H1 (cell line): ENCODE measurements around the gene EMX2. TPM values are rescaled to one million over a fixed set of nuclear protein-coding genes. Genes with fewer than 3 reads are reported as not detected.

Experiments
- CTCF ChIA-PET: fragments of 300-600 bp; sonication (Branson Sonifier 250); formaldehyde crosslinking; loops from one replicate; lab custom pipeline; 2021; ENCODE audit not compliant: partially characterized antibody; lab: Charles Lee
- POLR2A ChIA-PET: fragments of 300-600 bp; sonication (Branson Sonifier 250); formaldehyde crosslinking; loops from one replicate; lab custom pipeline; 2021; ENCODE audit warnings: inconsistent platforms; ENCODE audit not compliant: partially characterized antibody; lab: Charles Lee
- DNase-seq, 2 experiments: peaks; one replicate each; pipeline versions ENCODE4 v3.0.0 to v3.0.0-alpha.2; 2010 to 2022; ENCODE audit warnings: low spot score in 2 of 2, low read depth in 1 of 2, mixed read lengths in 1 of 2
- FAIRE-seq: peaks from 2 replicates; lab custom pipeline; 2011; peaks lifted over from hg19 to GRCh38; lab: Jason Lieb, UNC
- H2AFZ ChIP-seq: 2 replicates; pipeline ENCODE4 v1.8.1; 2012; ENCODE audit warnings: low read length, inconsistent platforms
- H2AK5ac ChIP-seq: 2 replicates; pipeline ENCODE4 v1.6.1; 2013; ENCODE audit warnings: low read depth, low read length
- H2BK120ac ChIP-seq: replicated peaks from 2 replicates; pipeline ENCODE3; 2013; ENCODE audit warnings: low read depth, low read length, inconsistent platforms
- H2BK12ac ChIP-seq: 2 replicates; pipeline ENCODE4 v1.6.1; 2013; ENCODE audit warnings: low read depth, low read length
- H2BK15ac ChIP-seq: 2 replicates; pipeline ENCODE4 v1.6.1; 2013; ENCODE audit warnings: low read length
- H2BK20ac ChIP-seq: 2 replicates; pipeline ENCODE4 v1.6.1; 2013; ENCODE audit warnings: low read length
- H2BK5ac ChIP-seq: 2 replicates; pipeline ENCODE4 v1.6.1; 2013; ENCODE audit warnings: low read depth, low read length
- H3K14ac ChIP-seq: 2 replicates; pipeline ENCODE4 v1.6.1; 2013; ENCODE audit warnings: inconsistent platforms; ENCODE audit not compliant: insufficient read length
- H3K18ac ChIP-seq: 2 replicates; pipeline ENCODE4 v1.6.1; 2013; ENCODE audit warnings: low read length; ENCODE audit errors: extremely low read depth
- H3K23ac ChIP-seq: 2 replicates; pipeline ENCODE4 v1.6.1; 2013; ENCODE audit warnings: inconsistent platforms; ENCODE audit not compliant: insufficient read length
- H3K23me2 ChIP-seq: 2 replicates; pipeline ENCODE4 v1.6.1; 2013; ENCODE audit warnings: low read depth, low read length
- H3K27ac ChIP-seq: 2 replicates; pipeline ENCODE4 v1.6.1; 2011; ENCODE audit warnings: low read depth, low read length, inconsistent platforms
- H3K27me3 ChIP-seq, 4 experiments: replicated peaks in 1 of 4; 1 replicate in 1 of 4; 2 replicates in 3 of 4; pipeline versions ENCODE4 v1.6.1 to v1.8.1; 2011 to 2013; ENCODE audit warnings: low read length in 3 of 4, mild to moderate bottlenecking in 3 of 4, inconsistent platforms in 2 of 4, mixed read lengths in 2 of 4, moderate library complexity in 1 of 4; ENCODE audit not compliant: control insufficient read depth in 3 of 4, insufficient read depth in 3 of 4; ENCODE audit errors: extremely low read depth in 1 of 4
- H3K36me3 ChIP-seq, 4 experiments: 2 replicates each; pipeline versions ENCODE4 v1.6.1 to v1.8.1; 2011 to 2013; ENCODE audit warnings: mild to moderate bottlenecking in 4 of 4, low read length in 3 of 4, moderate library complexity in 2 of 4, control low read depth in 1 of 4, inconsistent platforms in 1 of 4; ENCODE audit not compliant: insufficient read depth in 4 of 4, control insufficient read depth in 2 of 4
- H3K4ac ChIP-seq: replicated peaks from 2 replicates; pipeline ENCODE3; 2013; ENCODE audit warnings: low read length, low read depth, mixed read lengths, inconsistent platforms; ENCODE audit not compliant: insufficient read length
- H3K4me1 ChIP-seq, 4 experiments: replicated peaks in 1 of 4; 1 replicate in 1 of 4; 2 replicates in 3 of 4; pipeline versions ENCODE4 v1.6.1 to v1.8.1; 2011 to 2013; ENCODE audit warnings: low read length in 3 of 4, inconsistent platforms in 2 of 4, mixed read lengths in 1 of 4; ENCODE audit not compliant: insufficient read depth in 4 of 4, control insufficient read depth in 3 of 4
- H3K4me2 ChIP-seq, 2 experiments: 2 replicates each; pipeline versions ENCODE4 v1.6.1 to v1.8.1; 2011 to 2013; ENCODE audit warnings: low read depth in 2 of 2, low read length in 2 of 2, control low read depth in 1 of 2, inconsistent platforms in 1 of 2, mild to moderate bottlenecking in 1 of 2; ENCODE audit not compliant: insufficient read depth in 1 of 2
- H3K4me3 ChIP-seq, 4 experiments: fragments of 200-600, 300-600 bp in 1 of 4; sonication (generic), shearing (Covaris generic), sonication (Bioruptor Twin) in 1 of 4; 2 replicates each; pipeline versions ENCODE4 v1.5.1 to v1.8.1; 2011 to 2016; ENCODE audit warnings: low read length in 4 of 4, low read depth in 3 of 4, control low read depth in 2 of 4, inconsistent platforms in 2 of 4, mild to moderate bottlenecking in 2 of 4, mixed read lengths in 1 of 4, moderate library complexity in 1 of 4; ENCODE audit not compliant: insufficient read depth in 2 of 4; ENCODE audit errors: extremely low read depth in 1 of 4
- H3K56ac ChIP-seq: replicated peaks from 2 replicates; pipeline ENCODE3; 2013; ENCODE audit warnings: low read depth, mild to moderate bottlenecking, mixed read lengths, low read length, inconsistent platforms; ENCODE audit not compliant: insufficient read length
- H3K79me1 ChIP-seq: 2 replicates; pipeline ENCODE4 v1.6.1; 2013; ENCODE audit warnings: low read depth, low read length, control low read depth
- H3K79me2 ChIP-seq, 2 experiments: 2 replicates each; pipeline versions ENCODE4 v1.6.1 to v1.8.1; 2012 to 2013; ENCODE audit warnings: low read length in 2 of 2, mild to moderate bottlenecking in 2 of 2, inconsistent platforms in 1 of 2; ENCODE audit not compliant: insufficient read depth in 2 of 2, control insufficient read depth in 1 of 2
- H3K9ac ChIP-seq, 4 experiments: replicated peaks in 1 of 4; 1 replicate in 1 of 4; 2 replicates in 3 of 4; pipeline versions ENCODE4 v1.6.1 to v1.8.1; 2011 to 2013; ENCODE audit warnings: low read depth in 3 of 4, low read length in 3 of 4, control low read depth in 2 of 4, mild to moderate bottlenecking in 2 of 4, moderate library complexity in 2 of 4, inconsistent platforms in 1 of 4; ENCODE audit errors: extremely low read depth in 1 of 4
- H3K9me3 ChIP-seq, 2 experiments: 2 replicates each; pipeline versions ENCODE4 v1.6.1 to v1.8.1; 2012 to 2013; ENCODE audit warnings: mild to moderate bottlenecking in 2 of 2, moderate library complexity in 2 of 2, control low read depth in 1 of 2, inconsistent platforms in 1 of 2, low read depth in 1 of 2, low read length in 1 of 2, mixed read lengths in 1 of 2; ENCODE audit not compliant: insufficient read depth in 2 of 2
- H4K20me1 ChIP-seq, 2 experiments: replicated peaks in 1 of 2; 2 replicates each; pipeline versions ENCODE3 to v1.8.1; 2011 to 2013; ENCODE audit warnings: inconsistent platforms in 2 of 2, low read length in 2 of 2, mild to moderate bottlenecking in 1 of 2; ENCODE audit not compliant: insufficient read depth in 2 of 2, control insufficient read depth in 1 of 2
- H4K5ac ChIP-seq: 2 replicates; pipeline ENCODE4 v1.6.1; 2013; ENCODE audit warnings: low read length, low read depth, mixed read lengths, inconsistent platforms; ENCODE audit not compliant: insufficient read length
- H4K8ac ChIP-seq: 2 replicates; pipeline ENCODE4 v1.8.0; 2013; ENCODE audit warnings: mild to moderate bottlenecking, moderate library complexity, low read length, inconsistent platforms; ENCODE audit not compliant: insufficient read depth; ENCODE audit errors: extremely low read depth
- H4K91ac ChIP-seq: replicated peaks from 2 replicates; pipeline ENCODE3; 2013; ENCODE audit warnings: low read length, mixed read lengths, inconsistent platforms; ENCODE audit not compliant: insufficient read length
- ASH2L ChIP-seq: fragments of 200-600, 300-600 bp; sonication (generic); IDR thresholded peaks from one replicate; pipeline ENCODE4 v1.7.1; 2017; ENCODE audit warnings: low read length
- BRCA1 ChIP-seq: IDR thresholded peaks from 2 replicates; pipeline ENCODE4 v1.6.1; 2012; ENCODE audit warnings: low read depth, low read length, improper control_type of control experiment
- EZH2 ChIP-seq: fragments of 200-600 bp; sonication (generic); IDR thresholded peaks from 2 replicates; pipeline ENCODE4 v1.7.1; 2012; ENCODE audit warnings: low read depth, mild to moderate bottlenecking, moderate library complexity, low read length, inconsistent platforms; ENCODE audit not compliant: severe bottlenecking
- GTF2F1 ChIP-seq: IDR thresholded peaks from 2 replicates; pipeline ENCODE4 v1.6.1; 2012; ENCODE audit warnings: low read depth, low read length, improper control_type of control experiment, borderline replicate concordance
- HDAC6 ChIP-seq: IDR thresholded peaks from one replicate; pipeline ENCODE4 v1.7.1; 2012; ENCODE audit warnings: low read depth, mild to moderate bottlenecking, inconsistent platforms, low read length, moderate library complexity
- MAX ChIP-seq: IDR thresholded peaks from 2 replicates; pipeline ENCODE4 v1.6.1; 2012; ENCODE audit warnings: inconsistent platforms
- NRF1 ChIP-seq: IDR thresholded peaks from 2 replicates; pipeline ENCODE4 v1.6.1; 2011; ENCODE audit warnings: mild to moderate bottlenecking, low read depth, low read length, improper control_type of control experiment
- TEAD4 ChIP-seq: IDR thresholded peaks from 2 replicates; pipeline ENCODE4 v1.6.1; 2012; ENCODE audit warnings: low read depth, low read length, inconsistent platforms, mixed read lengths
- WGBS, 2 experiments: shearing (Covaris generic) in 1 of 2; methylation state at CpG; one replicate each; pipeline versions ENCODE4 v1.1.6 to v1.1.7; 2013 to 2015; ENCODE audit warnings: low lambda C conversion rate in 2 of 2, mixed read lengths in 2 of 2, inconsistent platforms in 1 of 2, low coverage in 1 of 2, missing lambda C conversion rate in 1 of 2; ENCODE audit not compliant: insufficient replicate concordance in 2 of 2, insufficient coverage in 1 of 2, insufficient read length in 1 of 2; ENCODE audit errors: extremely low coverage in 1 of 2, missing lambda C conversion rate in 1 of 2; 5-methylcytosine and 5-hydroxymethylcytosine counted together
- polyA plus RNA-seq, 7 experiments: library from polyadenylated mRNA; depleted of rRNA in 3 of 7; stranded (reverse) in 5 of 7; unstranded in 2 of 7; fragments of >200 nt in 5 of 7; fragments of 200-250 nt in 2 of 7; gene quantifications; 1 replicate in 5 of 7; 2 replicates in 1 of 7; 4 replicates in 1 of 7; pipeline versions ENCODE4 v1.2.1 to v1.2.3, GENCODE V29; 2011 to 2013; ENCODE audit warnings: missing spikeins in 2 of 7, mixed read lengths in 2 of 7
- total RNA-seq: library from RNA; stranded (reverse); fragmentation: NEBNext Ultra II Directional; extraction: Animal tissue kit (Norgen Biotek cat#: 25700); gene quantifications from 2 replicates; pipeline ENCODE4 v1.2.1, GENCODE V29; 2021

EMX2 gene
- total and polyA plus RNA-seq, 2 of the 8 experiments (the other 6 are each of a cell fraction or from before 2014, with no cell fraction given) = not detected

- Histone ChIP-seq H2AFZ (no peak overlapping the region), H3K27me3 (no peaks in the 10 kb centered on the region), H4K20me1 (peaks cover 0 to 2% of the 10 kb centered on the region in 2 experiments), H2BK5ac (no peak overlapping the region), H2BK12ac (no peak overlapping the region), H3K9me3 (no peaks in the 10 kb centered on the region), H3K23ac (no peak overlapping the region), H3K4me2 (no peak overlapping the region), H3K36me3 (no peaks in the 10 kb centered on the region), H2BK15ac (0 out of 2 replicates have a peak overlapping the region, but pooled peaks have one; percentile 67), H2BK20ac (no peak overlapping the region), H3K23me2 (peaks cover 8% of the 10 kb centered on the region; the same call in 1 of the 2 replicates), H4K91ac (no peak overlapping the region), H3K4me1 (0 out of 7 replicates have a peak, but pooled peaks cover 0 to 4% (median 0%) of the 10 kb centered on the region in 4 experiments), H3K14ac (no peak overlapping the region), H2BK120ac (no peak overlapping the region), H3K79me2 (no peaks in the 10 kb centered on the region), H3K56ac (no peak overlapping the region), H2AK5ac (no peak overlapping the region), H3K79me1 (no peaks in the 10 kb centered on the region), H3K4ac (no peak overlapping the region), H3K27ac (no peak overlapping the region), H3K18ac (no peak overlapping the region), H4K8ac (no peak overlapping the region), H3K4me3 (no peak overlapping the region), H4K5ac (no peak overlapping the region), H3K9ac (no peak overlapping the region)
- ChIA-PET POLR2A (no interaction called here), CTCF (interaction anchor here (1.0 kb wide), 1 partner anchor 10 kb away, joined by 3 read pairs; no protein-coding TSS in a partner anchor)
- DNase-seq (no peak), FAIRE-seq (no peak)
- WGBS, 2 experiments = 90% methylated on average over 9 of the region's 10 CpGs; no CpG with 5 or more reads in 1 of the 2 experiments
- TF ChIP-seq EZH2 (no peak), NRF1 (no peak), GTF2F1 (no peak), HDAC6 (no peak), BRCA1 (no peak), MAX (no peak), ASH2L (no peak), TEAD4 (no peak)
These were observed 21.2 kb downstream of the EMX2 start for GRCh38 chr10:117563780-117564179.
